Fibroblast of pulmonary artery (primary cell): Measurements from ENCODE around the gene DAGLA.
A peak's percentile ranks its signal among the peaks of the same experiment; 100 is the strongest.

Experiments
- DNase-seq: peaks from one replicate; pipeline ENCODE4 v3.0.0-alpha.2; 2010; ENCODE audit warnings: low read depth
- H3K4me3 ChIP-seq: replicated peaks from 2 replicates; pipeline ENCODE4 v1.5.1; 2011; ENCODE audit warnings: low read depth, mild to moderate bottlenecking, control low read depth, low read length, moderate library complexity
- TF ChIP-seq, protein P1 (sequence below): IDR thresholded peaks from 2 replicates; pipeline ENCODE4 v1.5.1; 2011; ENCODE audit warnings: mild to moderate bottlenecking, control low read depth, low read length, inconsistent platforms; ENCODE audit errors: missing control alignments

The DAGLA gene

GRCh38 chr11:61680622-61681221, 531 bp downstream of the DAGLA start:
- no peak for DNase-seq
- TF ChIP-seq, protein P1, sequence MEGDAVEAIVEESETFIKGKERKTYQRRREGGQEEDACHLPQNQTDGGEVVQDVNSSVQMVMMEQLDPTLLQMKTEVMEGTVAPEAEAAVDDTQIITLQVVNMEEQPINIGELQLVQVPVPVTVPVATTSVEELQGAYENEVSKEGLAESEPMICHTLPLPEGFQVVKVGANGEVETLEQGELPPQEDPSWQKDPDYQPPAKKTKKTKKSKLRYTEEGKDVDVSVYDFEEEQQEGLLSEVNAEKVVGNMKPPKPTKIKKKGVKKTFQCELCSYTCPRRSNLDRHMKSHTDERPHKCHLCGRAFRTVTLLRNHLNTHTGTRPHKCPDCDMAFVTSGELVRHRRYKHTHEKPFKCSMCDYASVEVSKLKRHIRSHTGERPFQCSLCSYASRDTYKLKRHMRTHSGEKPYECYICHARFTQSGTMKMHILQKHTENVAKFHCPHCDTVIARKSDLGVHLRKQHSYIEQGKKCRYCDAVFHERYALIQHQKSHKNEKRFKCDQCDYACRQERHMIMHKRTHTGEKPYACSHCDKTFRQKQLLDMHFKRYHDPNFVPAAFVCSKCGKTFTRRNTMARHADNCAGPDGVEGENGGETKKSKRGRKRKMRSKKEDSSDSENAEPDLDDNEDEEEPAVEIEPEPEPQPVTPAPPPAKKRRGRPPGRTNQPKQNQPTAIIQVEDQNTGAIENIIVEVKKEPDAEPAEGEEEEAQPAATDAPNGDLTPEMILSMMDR: no peak
- peak overlapping the region; percentile 52 for H3K4me3 ChIP-seq

GRCh38 chr11:61682093-61682732, 2.0 kb downstream of the DAGLA start:
- no peak for DNase-seq
- TF ChIP-seq, protein P1: no peak
- H3K4me3 ChIP-seq: no peak overlapping the region

DNA sequence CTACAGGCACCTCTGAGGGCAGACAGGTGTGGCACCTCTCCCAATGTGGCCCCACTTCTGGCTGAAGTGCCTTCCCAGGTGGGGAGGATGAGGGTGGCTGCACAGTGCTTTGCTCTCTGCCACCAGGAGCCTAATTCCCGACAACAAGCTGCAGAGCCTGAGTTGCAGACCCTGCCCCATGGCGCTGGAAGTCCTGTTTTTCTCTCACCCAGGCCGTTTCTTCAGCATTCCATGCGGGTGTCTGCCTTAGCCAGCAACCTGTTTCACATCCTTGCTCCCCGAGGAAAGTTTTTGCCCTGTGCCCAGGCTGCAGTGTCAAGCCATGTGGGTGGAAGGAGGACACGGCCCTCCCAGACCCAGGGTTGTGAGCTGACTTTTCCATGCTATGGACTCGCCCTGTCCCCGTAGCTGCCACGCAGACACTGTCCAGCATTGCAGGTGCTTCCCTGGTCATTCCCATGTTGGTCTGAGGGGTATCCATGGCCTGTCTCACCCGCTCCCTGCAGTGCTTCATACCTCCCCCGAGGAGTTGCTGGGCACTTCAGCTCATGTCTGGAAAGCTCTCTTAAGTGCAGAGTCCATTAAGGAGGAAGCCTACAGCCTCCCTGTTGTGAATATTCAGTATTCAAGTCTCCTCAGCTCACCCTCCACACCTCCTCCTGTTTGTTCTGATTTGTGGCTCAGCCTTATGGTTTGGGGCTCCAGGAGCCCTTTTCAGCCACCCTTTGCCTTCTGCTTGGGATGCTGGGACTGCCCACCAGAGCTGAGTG, 2.9 kb downstream of the DAGLA start:
- no peak for DNase-seq
- H3K4me3 ChIP-seq: no peak overlapping the region
- TF ChIP-seq, protein P1: no peak

- TF ChIP-seq, protein P1: no peak
- DNase-seq: no peak
These were observed 4.0 kb downstream of the DAGLA start for GRCh38 chr11:61683961-61684869.

GRCh38 chr11:61684870-61685616, 4.9 kb downstream of the DAGLA start:
- no peak for DNase-seq
- no peak overlapping the region for H3K4me3 ChIP-seq
- TF ChIP-seq, protein P1: no peak

More at GRCh38 chr11:61683961-61684869, 4.0 kb downstream of the DAGLA start:
- no peak overlapping the region for H3K4me3 ChIP-seq

- DNase-seq: no peak
- H3K4me3 ChIP-seq: no peak overlapping the region
- TF ChIP-seq, protein P1: no peak
These were observed 5.4 kb downstream of the DAGLA start for GRCh38 chr11:61685617-61685967.
